Esophagus squamous epithelium (tissue), 4 donors: ENCODE results near the gene MAPRE2.

Source experiments
- POLR2A ChIP-seq, 4 donors: fragments of 450-650 bp; IDR thresholded peaks; one replicate each; pipeline ENCODE4 v1.6.1; 2017; ENCODE audit warnings: antibody characterized with exemption in 4 of 4, mild to moderate bottlenecking in 4 of 4, moderate library complexity in 3 of 4
- TF ChIP-seq, protein P1 (sequence below), 6 experiments: fragments of 450-650 bp in 4 of 6; fragments of 200-600 bp in 2 of 6; sonication (generic) in 2 of 6; IDR thresholded peaks; one replicate each; pipeline ENCODE4 v1.5.1; 2016 to 2019; ENCODE audit warnings: antibody characterized with exemption in 6 of 6, mild to moderate bottlenecking in 4 of 6, moderate library complexity in 4 of 6

DNA sequence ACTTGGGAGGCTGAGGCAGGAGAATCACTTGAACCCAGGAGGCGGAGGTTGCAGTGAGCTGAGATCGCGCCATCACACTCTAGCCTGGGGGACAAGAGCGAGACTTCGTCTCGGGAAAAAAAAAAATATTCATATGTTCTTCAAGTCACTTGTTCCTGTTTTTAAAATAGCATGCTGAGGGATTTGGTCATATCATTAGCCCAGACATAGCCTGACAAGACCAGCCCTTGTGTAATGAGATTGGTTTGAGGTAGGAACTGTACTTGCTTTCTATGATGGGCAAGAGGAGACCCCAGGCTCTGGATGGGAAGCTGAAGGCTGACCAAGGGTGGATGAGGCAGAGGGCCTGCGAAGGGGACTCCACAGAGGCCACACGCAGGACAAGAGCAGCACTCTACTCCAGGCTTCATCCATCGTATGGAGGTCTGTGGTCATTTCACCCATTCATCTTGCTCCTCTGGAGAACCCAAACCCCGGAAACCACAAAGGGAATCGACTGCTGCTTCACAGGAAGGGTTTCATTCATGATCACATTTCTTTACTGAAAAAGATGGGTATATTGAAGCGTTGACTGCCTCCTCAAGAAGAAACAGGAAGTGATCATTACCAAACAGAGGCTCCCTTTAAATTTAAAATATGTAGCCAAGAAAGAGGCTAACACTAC is 112.5 kb downstream of the MAPRE2 start:
- no peak for TF ChIP-seq POLR2A (IDR thresholded peaks at IDR 0.05)
- TF ChIP-seq, protein P1, sequence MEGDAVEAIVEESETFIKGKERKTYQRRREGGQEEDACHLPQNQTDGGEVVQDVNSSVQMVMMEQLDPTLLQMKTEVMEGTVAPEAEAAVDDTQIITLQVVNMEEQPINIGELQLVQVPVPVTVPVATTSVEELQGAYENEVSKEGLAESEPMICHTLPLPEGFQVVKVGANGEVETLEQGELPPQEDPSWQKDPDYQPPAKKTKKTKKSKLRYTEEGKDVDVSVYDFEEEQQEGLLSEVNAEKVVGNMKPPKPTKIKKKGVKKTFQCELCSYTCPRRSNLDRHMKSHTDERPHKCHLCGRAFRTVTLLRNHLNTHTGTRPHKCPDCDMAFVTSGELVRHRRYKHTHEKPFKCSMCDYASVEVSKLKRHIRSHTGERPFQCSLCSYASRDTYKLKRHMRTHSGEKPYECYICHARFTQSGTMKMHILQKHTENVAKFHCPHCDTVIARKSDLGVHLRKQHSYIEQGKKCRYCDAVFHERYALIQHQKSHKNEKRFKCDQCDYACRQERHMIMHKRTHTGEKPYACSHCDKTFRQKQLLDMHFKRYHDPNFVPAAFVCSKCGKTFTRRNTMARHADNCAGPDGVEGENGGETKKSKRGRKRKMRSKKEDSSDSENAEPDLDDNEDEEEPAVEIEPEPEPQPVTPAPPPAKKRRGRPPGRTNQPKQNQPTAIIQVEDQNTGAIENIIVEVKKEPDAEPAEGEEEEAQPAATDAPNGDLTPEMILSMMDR (IDR thresholded peaks at IDR 0.05): no peak
